ENCODE results near the gene ATP4B.

Gene ATP4B

GRCh38 chr13:113605461-113605860 lies 52.5 kb downstream of the ATP4B start:
- no peak for DNase-seq

GRCh38 chr13:113604186-113604585 lies 53.8 kb downstream of the ATP4B start:
- no peak for DNase-seq

GRCh38 chr13:113603116-113603710 lies 54.8 kb downstream of the ATP4B start:
- no peak for DNase-seq

GRCh38 chr13:113602291-113602988 lies 55.6 kb downstream of the ATP4B start:
- no peak for DNase-seq

GRCh38 chr13:113601166-113602070 lies 56.6 kb downstream of the ATP4B start:
- DNase-seq, result no peak

GRCh38 chr13:113599391-113599790 lies 58.6 kb downstream of the ATP4B start:
- DNase-seq, result no peak
